GM12891 (cell line): ENCODE measurements around the gene LILRB5.

Experiments used
- POLR2A ChIP-seq: IDR thresholded peaks from 2 replicates; pipeline ENCODE4 v1.6.1; 2011; ENCODE audit warnings: low read depth, low read length, control low read depth
- POLR2AphosphoS5 ChIP-seq: IDR thresholded peaks from 2 replicates; pipeline ENCODE4 v1.6.1; 2011; ENCODE audit warnings: low read depth, low read length, control low read depth

- TF ChIP-seq POLR2A (no peak), POLR2AphosphoS5 (no peak; the same call in 1 of the 2 replicates)
These were observed 55.8 kb downstream of the LILRB5 start for GRCh38 chr19:54201172-54201701.
